GM12874 (cell line): ENCODE measurements around the gene FKBP5.

Experiments
- TF ChIP-seq, protein P1 (sequence below): IDR thresholded peaks from 2 replicates; pipeline ENCODE4 v1.5.1; 2011; ENCODE audit warnings: low read depth, mild to moderate bottlenecking, control low read depth, low read length, moderate library complexity; ENCODE audit not compliant: insufficient read depth

The FKBP5 gene

DNA sequence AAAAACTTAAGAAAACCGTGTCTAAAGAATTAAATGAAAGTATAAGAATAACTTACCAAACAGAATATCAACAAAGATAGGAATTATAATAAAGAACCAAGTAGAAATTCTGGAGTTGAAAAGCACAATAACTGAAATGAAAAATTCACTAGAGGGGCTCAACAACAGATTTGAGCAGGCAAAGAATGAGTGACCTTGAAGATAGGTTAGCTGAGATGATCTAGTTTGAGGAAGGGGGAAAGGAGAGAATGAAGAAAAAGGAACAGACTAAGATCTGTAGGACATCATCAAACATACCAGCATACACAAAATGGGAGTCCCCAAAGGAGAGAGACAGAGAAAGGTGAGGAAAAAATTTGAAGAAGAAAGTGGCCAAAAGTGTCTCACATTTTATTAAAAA lies 138.3 kb downstream of the FKBP5 start:
- TF ChIP-seq, protein P1, sequence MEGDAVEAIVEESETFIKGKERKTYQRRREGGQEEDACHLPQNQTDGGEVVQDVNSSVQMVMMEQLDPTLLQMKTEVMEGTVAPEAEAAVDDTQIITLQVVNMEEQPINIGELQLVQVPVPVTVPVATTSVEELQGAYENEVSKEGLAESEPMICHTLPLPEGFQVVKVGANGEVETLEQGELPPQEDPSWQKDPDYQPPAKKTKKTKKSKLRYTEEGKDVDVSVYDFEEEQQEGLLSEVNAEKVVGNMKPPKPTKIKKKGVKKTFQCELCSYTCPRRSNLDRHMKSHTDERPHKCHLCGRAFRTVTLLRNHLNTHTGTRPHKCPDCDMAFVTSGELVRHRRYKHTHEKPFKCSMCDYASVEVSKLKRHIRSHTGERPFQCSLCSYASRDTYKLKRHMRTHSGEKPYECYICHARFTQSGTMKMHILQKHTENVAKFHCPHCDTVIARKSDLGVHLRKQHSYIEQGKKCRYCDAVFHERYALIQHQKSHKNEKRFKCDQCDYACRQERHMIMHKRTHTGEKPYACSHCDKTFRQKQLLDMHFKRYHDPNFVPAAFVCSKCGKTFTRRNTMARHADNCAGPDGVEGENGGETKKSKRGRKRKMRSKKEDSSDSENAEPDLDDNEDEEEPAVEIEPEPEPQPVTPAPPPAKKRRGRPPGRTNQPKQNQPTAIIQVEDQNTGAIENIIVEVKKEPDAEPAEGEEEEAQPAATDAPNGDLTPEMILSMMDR = no peak

DNA sequence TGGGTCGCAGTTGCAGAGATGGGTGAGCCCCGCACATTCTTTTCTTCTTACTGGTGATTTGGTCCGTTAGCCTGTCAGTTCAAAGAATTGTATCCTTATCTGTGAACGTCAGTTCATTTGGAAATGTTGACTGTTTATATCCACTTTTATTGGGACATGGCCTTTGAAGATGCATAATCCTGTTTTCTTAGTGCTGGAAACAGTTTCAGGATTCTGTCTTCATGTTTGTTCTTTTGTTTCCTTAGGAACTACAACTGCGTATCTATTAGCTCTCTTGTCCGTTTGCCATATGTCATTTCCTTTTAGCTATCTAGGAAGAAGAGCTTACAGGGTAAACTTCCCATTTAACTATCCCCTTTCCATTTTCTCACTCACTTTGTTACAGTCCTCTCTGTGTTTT lies 141.0 kb downstream of the FKBP5 start:
- TF ChIP-seq, protein P1 = no peak

DNA sequence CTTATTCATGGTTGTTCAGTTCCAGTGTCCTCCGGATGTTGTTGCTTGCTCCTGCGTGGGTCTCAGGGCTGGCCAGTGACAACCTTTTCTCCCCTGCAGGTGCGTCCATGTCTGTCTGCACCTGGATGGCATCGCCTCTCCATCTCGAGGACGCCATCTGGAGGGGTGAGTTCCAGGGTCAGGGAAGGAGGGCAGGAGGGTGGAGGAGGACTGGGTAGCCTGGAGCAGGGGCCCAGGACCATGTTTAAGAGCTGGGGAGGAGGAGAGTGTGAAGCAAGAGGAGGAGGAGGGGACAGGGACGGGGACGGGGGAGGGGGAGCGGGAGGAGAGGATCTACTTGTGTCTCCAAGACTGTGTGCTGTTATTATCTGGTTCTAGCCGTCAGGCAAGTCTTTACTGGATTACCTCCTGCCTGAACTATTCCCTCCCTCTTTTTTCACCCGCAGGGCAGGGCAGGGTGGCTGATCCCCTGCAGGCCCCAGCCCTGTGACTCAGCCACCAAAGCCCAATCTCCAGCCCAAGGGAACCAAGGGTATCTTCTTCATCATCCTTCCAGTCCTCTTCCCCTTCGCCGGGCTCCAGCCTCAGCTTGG lies 143.8 kb downstream of the FKBP5 start:
- TF ChIP-seq, protein P1 = no peak

DNA sequence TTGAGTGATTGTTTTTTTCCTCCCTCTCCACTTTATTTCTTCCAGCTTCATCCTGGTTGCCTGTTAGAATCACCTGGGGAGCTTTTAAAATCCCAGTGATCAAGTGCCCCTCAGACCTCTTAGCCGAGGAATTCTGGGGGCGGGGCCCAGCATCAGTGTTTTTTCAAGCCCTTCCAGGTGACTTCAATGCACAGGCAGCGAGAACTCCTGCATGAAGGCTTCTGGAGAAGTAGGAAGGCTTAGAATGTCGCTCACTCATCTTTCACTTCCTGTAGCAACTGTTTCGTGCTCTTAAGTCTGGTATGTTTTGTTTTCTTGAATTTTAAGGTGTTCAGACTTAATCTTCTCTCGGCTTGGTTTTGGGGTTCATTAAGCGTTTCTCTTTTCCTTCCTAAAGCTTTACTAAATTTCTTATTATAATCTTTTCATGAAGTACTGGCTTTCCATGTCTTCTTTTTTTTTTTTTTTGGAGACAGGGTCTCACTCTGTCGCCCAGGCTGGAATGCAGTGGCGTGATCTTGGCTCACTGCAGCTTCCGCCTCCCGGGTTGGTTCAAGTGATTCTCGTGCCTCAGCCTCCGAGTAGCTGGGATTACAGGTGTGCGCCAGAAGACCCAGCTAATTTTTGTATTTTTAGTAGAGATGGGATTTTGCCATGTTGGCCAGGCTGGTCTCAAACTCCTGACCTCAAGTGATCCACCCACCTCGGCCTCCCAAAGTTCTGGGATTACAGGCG lies 145.1 kb downstream of the FKBP5 start:
- TF ChIP-seq, protein P1 = no peak

DNA sequence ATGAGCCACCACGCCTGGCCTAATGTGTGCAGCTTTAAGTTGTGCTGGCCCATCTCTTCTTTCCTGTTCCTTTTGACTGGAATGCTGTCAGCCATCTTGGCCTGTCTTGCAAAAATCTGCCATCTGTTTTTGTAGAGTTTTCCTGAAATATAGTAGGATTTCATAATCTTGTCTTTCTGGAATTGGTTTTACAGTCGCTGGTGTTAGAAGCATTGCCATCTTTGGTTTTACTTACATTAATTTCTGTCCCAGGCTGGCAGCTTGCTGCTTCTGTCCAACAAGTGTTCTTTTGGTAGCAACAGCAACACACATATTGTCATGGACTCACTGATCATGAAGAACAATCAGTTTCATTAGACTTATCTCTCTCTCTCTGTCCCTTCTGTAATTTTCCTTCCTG lies 146.9 kb downstream of the FKBP5 start:
- TF ChIP-seq, protein P1 = no peak

DNA sequence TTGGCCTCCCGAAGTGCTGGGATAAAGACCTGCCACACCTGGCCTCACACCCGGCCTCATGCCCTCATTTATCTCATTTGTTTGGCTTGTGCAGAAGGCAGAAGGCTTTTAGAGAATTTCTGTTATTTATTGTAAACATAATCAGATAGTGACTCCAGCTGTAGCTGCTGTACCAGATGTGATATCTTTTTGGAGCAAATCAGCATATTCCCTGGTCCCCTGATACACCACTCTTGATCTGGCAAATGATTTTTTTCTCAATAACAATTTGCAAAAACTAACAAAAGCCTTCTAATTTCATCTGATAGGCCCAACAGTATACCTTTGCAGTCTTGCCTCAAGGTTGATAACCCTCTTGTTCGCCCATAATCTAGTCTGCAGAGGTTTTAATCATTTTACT lies 149.5 kb downstream of the FKBP5 start:
- TF ChIP-seq, protein P1 = no peak

DNA sequence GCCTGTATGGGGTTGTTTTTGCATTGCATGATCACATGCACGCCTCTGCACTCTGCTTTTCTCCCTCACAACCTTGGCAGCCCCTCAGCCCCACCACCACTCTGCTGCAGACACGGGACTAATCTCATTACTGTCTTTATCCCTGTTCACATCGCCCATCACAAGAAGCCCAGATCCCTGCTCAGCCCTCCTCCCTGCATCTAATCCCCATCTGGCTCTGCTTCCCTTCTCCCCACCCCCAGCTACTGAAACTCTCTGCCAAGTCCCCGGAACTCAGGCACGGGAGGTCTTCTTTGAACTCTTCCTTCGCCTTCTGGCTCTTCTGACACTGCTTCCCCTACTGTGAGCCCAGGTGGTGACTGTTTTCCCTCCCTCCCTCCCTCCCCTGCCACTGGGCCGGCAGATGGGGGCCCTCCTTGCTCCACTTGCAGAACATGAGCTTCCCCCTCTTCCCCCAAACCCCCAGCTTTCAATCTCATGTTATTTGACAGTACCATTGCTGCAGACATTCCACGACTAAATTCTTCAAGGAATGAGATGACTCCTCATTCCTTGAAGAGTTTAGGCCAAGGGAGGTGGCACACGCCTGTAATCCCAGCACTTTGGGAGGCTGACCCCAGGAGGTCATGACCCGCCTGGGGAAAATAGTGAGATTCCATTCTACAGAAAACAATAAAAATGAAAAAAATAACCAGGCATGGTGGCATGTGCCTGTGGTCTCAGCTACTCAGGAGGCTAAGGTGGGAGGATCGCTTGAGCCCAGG lies 154.1 kb downstream of the FKBP5 start:
- TF ChIP-seq, protein P1 = no peak
